K562 (cell line): ENCODE data around the gene RGS5. TPM values are rescaled to one million over a fixed set of nuclear protein-coding genes. Genes with fewer than 3 reads are reported as not detected.

Experiments
- BMI1 ChIP-seq: fragments of 150-350 bp; IDR thresholded peaks from 2 replicates; pipeline ENCODE4 v1.6.1; 2014; ENCODE audit warnings: low read length
- CBFA2T3 ChIP-seq: fragments of 450-650 bp; IDR thresholded peaks from 2 replicates; pipeline ENCODE4 v1.6.1; 2017
- COPS2 ChIP-seq: fragments of 450-650 bp; conservative IDR thresholded peaks from 2 replicates; pipeline ENCODE4 v1.6.1; 2016; ENCODE audit warnings: mild to moderate bottlenecking, moderate library complexity
- HDGF ChIP-seq: fragments of 450-650 bp; IDR thresholded peaks from 2 replicates; pipeline ENCODE4 v1.6.1; 2016
- KLF6 ChIP-seq: fragments of 250-450 bp; sonication (Bioruptor Pico); IDR thresholded peaks from 2 replicates; pipeline ENCODE4 v1.4.0; 2020; ENCODE audit warnings: mild to moderate bottlenecking, moderate library complexity, borderline replicate concordance
- LCOR ChIP-seq: sonication (generic); formaldehyde crosslinking; IDR thresholded peaks from 2 replicates; pipeline ENCODE4 v1.8.0; 2022; ENCODE audit warnings: mild to moderate bottlenecking, missing genetic modification reagents
- MAFG ChIP-seq: fragments of 450-650 bp; conservative IDR thresholded peaks from 2 replicates; pipeline ENCODE4 v1.6.1; 2016; ENCODE audit warnings: missing genetic modification characterization, missing compliant biosample characterization
- MCM3 ChIP-seq: fragments of 450-650 bp; IDR thresholded peaks from 2 replicates; pipeline ENCODE4 v1.6.1; 2016
- NFXL1 ChIP-seq: fragments of 450-650 bp; formaldehyde crosslinking; IDR thresholded peaks from 2 replicates; pipeline ENCODE4 v1.4.0; 2021; ENCODE audit warnings: mild to moderate bottlenecking
- NFYB ChIP-seq: IDR thresholded peaks from 2 replicates; pipeline ENCODE4 v1.6.1; 2011; ENCODE audit warnings: mild to moderate bottlenecking, moderate library complexity; ENCODE audit not compliant: insufficient read length; ENCODE audit errors: extremely low read depth
- PYGO2 ChIP-seq: fragments of 450-650 bp; IDR thresholded peaks from 2 replicates; pipeline ENCODE4 v1.6.1; 2016; ENCODE audit warnings: mild to moderate bottlenecking, missing genetic modification characterization, moderate library complexity, missing compliant biosample characterization
- RAD21 ChIP-seq, 2 experiments: fragments of 250-450 bp in 1 of 2; fragments of 450-650 bp in 1 of 2; sonication (Bioruptor Pico) in 1 of 2; formaldehyde crosslinking in 1 of 2; IDR thresholded peaks in 1 of 2; conservative IDR thresholded peaks in 1 of 2; 2 replicates each; pipeline versions ENCODE4 v1.4.0 to v1.8.0; 2020 to 2022; ENCODE audit warnings: mild to moderate bottlenecking in 2 of 2, moderate library complexity in 1 of 2
- SMC3 ChIP-seq: conservative IDR thresholded peaks from 2 replicates; pipeline ENCODE4 v1.6.1; 2011; ENCODE audit warnings: low read depth, low read length, improper control_type of control experiment; ENCODE audit not compliant: insufficient read depth
- TAL1 ChIP-seq: fragments of 450-650 bp; IDR thresholded peaks from 2 replicates; pipeline ENCODE4 v1.6.1; 2016; ENCODE audit warnings: mild to moderate bottlenecking
- WHSC1 ChIP-seq: IDR thresholded peaks from one replicate; pipeline ENCODE4 v1.6.1; 2012; ENCODE audit warnings: low read length, control low read depth, inconsistent platforms
- YY1 ChIP-seq, 3 experiments: IDR thresholded peaks; 2 replicates each; pipeline ENCODE4 v1.6.1; 2011; ENCODE audit warnings: low read length in 2 of 3, mild to moderate bottlenecking in 2 of 3, moderate library complexity in 2 of 3, borderline replicate concordance in 1 of 3, control low read depth in 1 of 3, low read depth in 1 of 3; ENCODE audit not compliant: insufficient read depth in 3 of 3, insufficient replicate concordance in 2 of 3, control insufficient read depth in 1 of 3, insufficient read length in 1 of 3; ENCODE audit errors: extremely low read depth in 1 of 3
- ZFP1 ChIP-seq: fragments of 450-650 bp; formaldehyde crosslinking; IDR thresholded peaks from 2 replicates; pipeline ENCODE4 v1.4.0; 2020; ENCODE audit warnings: mild to moderate bottlenecking, mixed read lengths
- ZNF23 ChIP-seq: fragments of 250-450 bp; sonication (Bioruptor Pico); IDR thresholded peaks from 2 replicates; pipeline ENCODE4 v1.4.0; 2020; ENCODE audit warnings: mild to moderate bottlenecking
- ZNF589 ChIP-seq: fragments of 200-800 bp; sonication (Bioruptor generic); IDR thresholded peaks from 2 replicates; pipeline ENCODE4 v1.6.1; 2016; ENCODE audit warnings: low read depth, missing genetic modification characterization, missing compliant biosample characterization
- ZSCAN29 ChIP-seq: fragments of 450-650 bp; IDR thresholded peaks from 2 replicates; pipeline ENCODE4 v1.6.1; 2017
- polyA plus RNA-seq, 8 experiments: library from polyadenylated mRNA; depleted of rRNA in 4 of 8; stranded (reverse) in 5 of 8; unstranded in 3 of 8; fragments of >200 nt; fragmentation: Nextera tagmentation in 2 of 8; fragmentation: Illumina TruSeq in 1 of 8; extraction: Ambion mirVana in 2 of 8; extraction: Trizol in 1 of 8; gene quantifications; 2 replicates each; pipeline versions ENCODE4 v1.2.1 to v1.2.3, GENCODE V29; 2011 to 2014; ENCODE audit warnings: inconsistent platforms in 1 of 8, missing spikeins in 1 of 8
- total RNA-seq, 7 experiments: library from RNA; depleted of rRNA in 6 of 7; stranded (reverse); fragments of >200 nt in 6 of 7; fragmentation: Illumina TruSeq in 2 of 7; extraction: Trizol in 2 of 7; gene quantifications; 2 replicates each; pipeline versions ENCODE4 v1.2.1 to v1.2.3, GENCODE V29; 2011 to 2021; ENCODE audit warnings: low replicate concordance in 1 of 7
- TF ChIP-seq, protein P1 (sequence below), 3 experiments: fragments of 200-800 bp in 1 of 3; sonication (Bioruptor generic) in 1 of 3; sonication (generic) in 1 of 3; formaldehyde crosslinking in 1 of 3; IDR thresholded peaks; 2 replicates each; pipeline versions ENCODE4 v1.6.1 to v1.8.0; 2016 to 2022; ENCODE audit warnings: mild to moderate bottlenecking in 2 of 3, missing compliant biosample characterization in 2 of 3, missing genetic modification characterization in 2 of 3, missing genetic modification reagents in 1 of 3
- TF ChIP-seq, protein P2 (sequence below): IDR thresholded peaks from 2 replicates; pipeline ENCODE4 v1.6.1; 2011; ENCODE audit warnings: borderline replicate concordance, low read depth, mild to moderate bottlenecking, moderate library complexity, low read length; ENCODE audit not compliant: insufficient read depth, poor library complexity, severe bottlenecking
- TF ChIP-seq, protein P3 (sequence below), 3 experiments: IDR thresholded peaks in 2 of 3; conservative IDR thresholded peaks in 1 of 3; 2 replicates each; pipeline ENCODE4 v1.5.1; 2011 to 2012; ENCODE audit warnings: low read length in 3 of 3, mild to moderate bottlenecking in 3 of 3, control low read depth in 2 of 3, improper control_type of control experiment in 1 of 3, inconsistent platforms in 1 of 3, low read depth in 1 of 3, mixed read lengths in 1 of 3, moderate library complexity in 1 of 3; ENCODE audit not compliant: insufficient read depth in 2 of 3

RGS5 gene
- total and polyA plus RNA-seq, 9 of the 15 experiments (the other 6 are each of a cell fraction or from before 2014, with no cell fraction given) = 0.71 to 5.3 (median 2.4) TPM

DNA sequence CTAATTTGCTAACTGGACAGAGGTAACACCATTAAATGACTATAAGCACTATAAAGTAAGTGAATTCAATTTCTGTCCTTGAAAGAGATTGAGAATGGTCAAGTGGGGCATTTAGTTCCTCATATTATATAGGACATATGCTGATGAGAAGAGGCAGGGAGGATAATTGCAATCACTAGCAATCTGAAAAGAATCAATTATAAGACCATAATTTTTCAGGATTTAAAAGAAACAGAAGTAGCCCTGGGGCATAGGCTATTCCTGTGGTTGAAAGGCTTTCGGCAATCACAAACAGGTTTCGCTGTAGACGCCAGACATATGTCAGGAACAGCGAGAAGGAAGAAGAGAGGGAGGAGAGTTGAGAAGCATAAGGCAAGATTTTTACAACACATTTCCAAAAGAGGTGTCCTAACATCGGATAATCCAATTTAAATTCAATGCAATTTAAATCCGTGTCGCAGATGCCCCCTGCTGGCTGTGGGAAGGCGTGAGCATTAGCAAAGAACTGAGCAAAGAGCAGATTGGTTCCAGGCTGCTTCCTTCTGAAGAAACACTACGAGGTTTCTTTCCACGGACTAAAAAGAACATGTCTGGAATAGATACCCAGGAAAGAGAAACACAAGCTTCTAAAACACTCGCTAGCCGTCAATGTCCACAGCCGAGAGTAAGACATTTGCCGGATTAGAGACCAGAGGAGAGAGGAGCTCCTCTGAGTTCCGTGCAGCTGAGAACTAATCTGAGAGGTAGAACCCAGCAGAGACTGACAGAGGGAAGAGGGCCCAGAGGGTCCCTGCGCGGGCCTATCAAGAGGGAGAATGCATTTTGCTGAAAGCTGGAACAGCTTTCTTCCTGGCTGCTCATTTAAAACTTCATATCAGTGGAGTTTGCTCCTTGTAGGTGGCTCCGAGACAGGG lies 27.9 kb downstream of the RGS5 start (continued):
- TF ChIP-seq NFYB (no peak), MCM3 (no peak), HDGF (no peak), PYGO2 (no peak), BMI1 (0 out of 2 replicates have a peak, but pooled peaks have one; percentile 27), LCOR (CRISPR knock-in tag) (no peak), RAD21 (CRISPR knock-in tag; conservative IDR thresholded peaks at IDR 0.05 in 1 of 2, IDR thresholded peaks at IDR 0.05 in 1 of 2) (peak; percentile 67 to 81), WHSC1 (no peak), SMC3 (peak; percentile 70), ZFP1 (no peak), CBFA2T3 (no peak), ZSCAN29 (no peak), ZNF589 (no peak), ZNF23 (no peak), TAL1 (no peak), NFXL1 (CRISPR knock-in tag) (no peak), COPS2 (no peak), MAFG (tag) (no peak), KLF6 (CRISPR knock-in tag) (no peak), YY1 (IDR thresholded peaks at IDR 0.05; ENCODE audit: borderline replicate concordance in 1 of 3, control insufficient read depth in 1 of 3, extremely low read depth in 1 of 3, insufficient read depth in 3 of 3, insufficient read length in 1 of 3, insufficient replicate concordance in 2 of 3, low read depth in 1 of 3, low read length in 2 of 3) (no peak)
- TF ChIP-seq, protein P1, sequence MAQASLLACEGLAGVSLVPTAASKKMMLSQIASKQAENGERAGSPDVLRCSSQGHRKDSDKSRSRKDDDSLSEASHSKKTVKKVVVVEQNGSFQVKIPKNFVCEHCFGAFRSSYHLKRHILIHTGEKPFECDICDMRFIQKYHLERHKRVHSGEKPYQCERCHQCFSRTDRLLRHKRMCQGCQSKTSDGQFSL (CRISPR knock-in tag; IDR thresholded peaks at IDR 0.05) = no peak
- TF ChIP-seq, protein P1 (tag; IDR thresholded peaks at IDR 0.05) = no peak
- TF ChIP-seq, protein P2, sequence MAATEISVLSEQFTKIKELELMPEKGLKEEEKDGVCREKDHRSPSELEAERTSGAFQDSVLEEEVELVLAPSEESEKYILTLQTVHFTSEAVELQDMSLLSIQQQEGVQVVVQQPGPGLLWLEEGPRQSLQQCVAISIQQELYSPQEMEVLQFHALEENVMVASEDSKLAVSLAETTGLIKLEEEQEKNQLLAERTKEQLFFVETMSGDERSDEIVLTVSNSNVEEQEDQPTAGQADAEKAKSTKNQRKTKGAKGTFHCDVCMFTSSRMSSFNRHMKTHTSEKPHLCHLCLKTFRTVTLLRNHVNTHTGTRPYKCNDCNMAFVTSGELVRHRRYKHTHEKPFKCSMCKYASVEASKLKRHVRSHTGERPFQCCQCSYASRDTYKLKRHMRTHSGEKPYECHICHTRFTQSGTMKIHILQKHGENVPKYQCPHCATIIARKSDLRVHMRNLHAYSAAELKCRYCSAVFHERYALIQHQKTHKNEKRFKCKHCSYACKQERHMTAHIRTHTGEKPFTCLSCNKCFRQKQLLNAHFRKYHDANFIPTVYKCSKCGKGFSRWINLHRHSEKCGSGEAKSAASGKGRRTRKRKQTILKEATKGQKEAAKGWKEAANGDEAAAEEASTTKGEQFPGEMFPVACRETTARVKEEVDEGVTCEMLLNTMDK = peak; percentile 25
- TF ChIP-seq, protein P3, sequence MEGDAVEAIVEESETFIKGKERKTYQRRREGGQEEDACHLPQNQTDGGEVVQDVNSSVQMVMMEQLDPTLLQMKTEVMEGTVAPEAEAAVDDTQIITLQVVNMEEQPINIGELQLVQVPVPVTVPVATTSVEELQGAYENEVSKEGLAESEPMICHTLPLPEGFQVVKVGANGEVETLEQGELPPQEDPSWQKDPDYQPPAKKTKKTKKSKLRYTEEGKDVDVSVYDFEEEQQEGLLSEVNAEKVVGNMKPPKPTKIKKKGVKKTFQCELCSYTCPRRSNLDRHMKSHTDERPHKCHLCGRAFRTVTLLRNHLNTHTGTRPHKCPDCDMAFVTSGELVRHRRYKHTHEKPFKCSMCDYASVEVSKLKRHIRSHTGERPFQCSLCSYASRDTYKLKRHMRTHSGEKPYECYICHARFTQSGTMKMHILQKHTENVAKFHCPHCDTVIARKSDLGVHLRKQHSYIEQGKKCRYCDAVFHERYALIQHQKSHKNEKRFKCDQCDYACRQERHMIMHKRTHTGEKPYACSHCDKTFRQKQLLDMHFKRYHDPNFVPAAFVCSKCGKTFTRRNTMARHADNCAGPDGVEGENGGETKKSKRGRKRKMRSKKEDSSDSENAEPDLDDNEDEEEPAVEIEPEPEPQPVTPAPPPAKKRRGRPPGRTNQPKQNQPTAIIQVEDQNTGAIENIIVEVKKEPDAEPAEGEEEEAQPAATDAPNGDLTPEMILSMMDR (IDR thresholded peaks at IDR 0.05 in 2 of 3, conservative IDR thresholded peaks at IDR 0.05 in 1 of 3; ENCODE audit: insufficient read depth in 2 of 3, low read depth in 1 of 3, low read length in 3 of 3) = peak; percentile 75 to 85 (median 84)
